Measurements from ENCODE around the gene BUD31. TPM values are rescaled to one million over a fixed set of nuclear protein-coding genes. Genes with fewer than 3 reads are reported as not detected.

The BUD31 gene
- total RNA-seq, 1 donor from 2014 or later = 123 TPM

- Mint-ChIP-seq H3K9me3 (no peaks in the 10 kb centered on the region), H3K4me3 (ENCODE audit: low read depth) (no peak overlapping the region), H3K36me3 (ENCODE audit: low read depth) (peaks cover 86% of the 10 kb centered on the region), H3K27me3 (ENCODE audit: low read depth) (no peaks in the 10 kb centered on the region), H3K27ac (no peak overlapping the region), H3K4me1 (ENCODE audit: low read depth) (peaks cover 12% of the 10 kb centered on the region)
- DNase-seq (ENCODE audit: low spot score) = no peak
- intact Hi-C loops (cut with micrococcal nuclease) = loop anchor here (5.0 kb wide), 1 partner anchor 1856 kb away; no protein-coding TSS in a partner anchor
These were observed 12.1 kb upstream of the BUD31 start for GRCh38 chr7:99396418-99397296.

- intact Hi-C loops (cut with micrococcal nuclease) = loop anchor here (5.0 kb wide), 1 partner anchor 1855 kb away; no protein-coding TSS in a partner anchor
- Mint-ChIP-seq H3K36me3 (ENCODE audit: low read depth) (peaks cover 81% of the 10 kb centered on the region), H3K27me3 (ENCODE audit: low read depth) (no peaks in the 10 kb centered on the region), H3K27ac (peak overlapping the region; percentile 19), H3K4me1 (ENCODE audit: low read depth) (peaks cover 9% of the 10 kb centered on the region), H3K4me3 (ENCODE audit: low read depth) (no peak overlapping the region), H3K9me3 (no peaks in the 10 kb centered on the region)
- no peak for DNase-seq (ENCODE audit: low spot score)
These were observed 11.3 kb upstream of the BUD31 start for GRCh38 chr7:99397297-99397983.

- Mint-ChIP-seq H3K27me3 (ENCODE audit: low read depth) (no peaks in the 10 kb centered on the region), H3K27ac (peak overlapping the region; percentile 2), H3K4me3 (ENCODE audit: low read depth) (no peak overlapping the region), H3K36me3 (ENCODE audit: low read depth) (peaks cover 79% of the 10 kb centered on the region), H3K9me3 (no peaks in the 10 kb centered on the region), H3K4me1 (ENCODE audit: low read depth) (peaks cover 5% of the 10 kb centered on the region)
- intact Hi-C loops (cut with micrococcal nuclease) = loop anchor here (5.0 kb wide), 1 partner anchor 1853 kb away; no protein-coding TSS in a partner anchor
- no peak for DNase-seq (ENCODE audit: low spot score)
These were observed 9.8 kb upstream of the BUD31 start for GRCh38 chr7:99398891-99399445.

- DNase-seq (ENCODE audit: low spot score) = no peak
- intact Hi-C loops (cut with micrococcal nuclease) = loop anchor here (5.0 kb wide), 1 partner anchor 1853 kb away; no protein-coding TSS in a partner anchor
- no peak overlapping the region for H3K4me3 Mint-ChIP-seq (ENCODE audit: low read depth)
- no peaks in the 10 kb centered on the region for H3K27me3 Mint-ChIP-seq (ENCODE audit: low read depth)
- H3K36me3 Mint-ChIP-seq (ENCODE audit: low read depth) = peaks cover 79% of the 10 kb centered on the region
- H3K4me1 Mint-ChIP-seq (ENCODE audit: low read depth) = peaks cover 5% of the 10 kb centered on the region
- no peaks in the 10 kb centered on the region for H3K9me3 Mint-ChIP-seq
- no peak overlapping the region for H3K27ac Mint-ChIP-seq
These were observed 9.2 kb upstream of the BUD31 start for GRCh38 chr7:99399597-99399996.

GRCh38 chr7:99402854-99403253 is 5.9 kb upstream of the BUD31 start:
- Mint-ChIP-seq H3K4me1 (ENCODE audit: low read depth) (peaks cover 16% of the 10 kb centered on the region), H3K36me3 (ENCODE audit: low read depth) (peaks cover 58% of the 10 kb centered on the region), H3K27me3 (ENCODE audit: low read depth) (no peaks in the 10 kb centered on the region), H3K9me3 (no peaks in the 10 kb centered on the region), H3K4me3 (ENCODE audit: low read depth) (no peak overlapping the region), H3K27ac (no peak overlapping the region)
- DNase-seq (ENCODE audit: low spot score) = no peak
- intact Hi-C loops (cut with micrococcal nuclease) = no loop called here

- DNase-seq (ENCODE audit: low spot score) = no peak
- H3K4me3 Mint-ChIP-seq (ENCODE audit: low read depth) = no peak overlapping the region
- H3K27me3 Mint-ChIP-seq (ENCODE audit: low read depth) = no peaks in the 10 kb centered on the region
- no peaks in the 10 kb centered on the region for H3K9me3 Mint-ChIP-seq
- H3K27ac Mint-ChIP-seq = no peak overlapping the region
- intact Hi-C loops (cut with micrococcal nuclease) = no loop called here
- H3K4me1 Mint-ChIP-seq (ENCODE audit: low read depth) = peaks cover 13% of the 10 kb centered on the region
- H3K36me3 Mint-ChIP-seq (ENCODE audit: low read depth) = peaks cover 50% of the 10 kb centered on the region
These were observed 5.0 kb upstream of the BUD31 start for GRCh38 chr7:99403764-99404163.

- DNase-seq (ENCODE audit: low spot score) = no peak
- intact Hi-C loops (cut with micrococcal nuclease) = no loop called here
- no peaks in the 10 kb centered on the region for H3K27me3 Mint-ChIP-seq (ENCODE audit: low read depth)
- peaks cover 13% of the 10 kb centered on the region for H3K4me1 Mint-ChIP-seq (ENCODE audit: low read depth)
- no peak overlapping the region for H3K27ac Mint-ChIP-seq
- H3K36me3 Mint-ChIP-seq (ENCODE audit: low read depth) = peaks cover 50% of the 10 kb centered on the region
- H3K9me3 Mint-ChIP-seq = no peaks in the 10 kb centered on the region
- no peak overlapping the region for H3K4me3 Mint-ChIP-seq (ENCODE audit: low read depth)
These were observed 4.4 kb upstream of the BUD31 start for GRCh38 chr7:99404235-99404976.

- no peak overlapping the region for H3K4me3 Mint-ChIP-seq (ENCODE audit: low read depth)
- peaks cover 16% of the 10 kb centered on the region for H3K4me1 Mint-ChIP-seq (ENCODE audit: low read depth)
- intact Hi-C loops (cut with micrococcal nuclease) = no loop called here
- no peak for DNase-seq (ENCODE audit: low spot score)
- peaks cover 50% of the 10 kb centered on the region for H3K36me3 Mint-ChIP-seq (ENCODE audit: low read depth)
- H3K27me3 Mint-ChIP-seq (ENCODE audit: low read depth) = no peaks in the 10 kb centered on the region
- no peaks in the 10 kb centered on the region for H3K9me3 Mint-ChIP-seq
- H3K27ac Mint-ChIP-seq = no peak overlapping the region
These were observed 3.8 kb upstream of the BUD31 start for GRCh38 chr7:99404977-99405320.

- Mint-ChIP-seq H3K27me3 (ENCODE audit: low read depth) (no peaks in the 10 kb centered on the region), H3K27ac (peak overlapping the region; percentile 21), H3K4me1 (ENCODE audit: low read depth) (peaks cover 23% of the 10 kb centered on the region), H3K4me3 (ENCODE audit: low read depth) (peak overlapping the region; percentile 30), H3K36me3 (ENCODE audit: low read depth) (peaks cover 55% of the 10 kb centered on the region), H3K9me3 (no peaks in the 10 kb centered on the region)
- intact Hi-C loops (cut with micrococcal nuclease) = no loop called here
- no peak for DNase-seq (ENCODE audit: low spot score)
These were observed 2.2 kb upstream of the BUD31 start for GRCh38 chr7:99406557-99406956.

GRCh38 chr7:99407872-99408378 is 844 bp upstream of the BUD31 start:
- Mint-ChIP-seq H3K4me3 (ENCODE audit: low read depth) (peak overlapping the region; percentile 99), H3K27me3 (ENCODE audit: low read depth) (no peaks in the 10 kb centered on the region), H3K4me1 (ENCODE audit: low read depth) (peaks cover 23% of the 10 kb centered on the region), H3K27ac (peak overlapping the region; percentile 98), H3K36me3 (ENCODE audit: low read depth) (peaks cover 62% of the 10 kb centered on the region), H3K9me3 (no peaks in the 10 kb centered on the region)
- DNase-seq (ENCODE audit: low spot score) = no peak
- intact Hi-C loops (cut with micrococcal nuclease) = loop anchor here (1.0 to 2.0 kb wide), 4 partner anchors 27 to 65 kb away; partner anchors contain the start of genes ARPC1B and ZNF789

GRCh38 chr7:99409192-99409572 is 413 bp downstream of the BUD31 start:
- Mint-ChIP-seq H3K27me3 (ENCODE audit: low read depth) (no peaks in the 10 kb centered on the region), H3K4me3 (ENCODE audit: low read depth) (peak overlapping the region; percentile 99), H3K27ac (peak overlapping the region; percentile 98), H3K4me1 (ENCODE audit: low read depth) (peaks cover 23% of the 10 kb centered on the region), H3K9me3 (no peaks in the 10 kb centered on the region), H3K36me3 (ENCODE audit: low read depth) (peaks cover 56% of the 10 kb centered on the region)
- no peak for DNase-seq (ENCODE audit: low spot score)
- intact Hi-C loops (cut with micrococcal nuclease) = loop anchor here (2.0 kb wide), 1 partner anchor 64 kb away; the partner anchor contains the start of gene ZNF789

GRCh38 chr7:99409806-99410205 is 1.0 kb downstream of the BUD31 start:
- Mint-ChIP-seq H3K4me3 (ENCODE audit: low read depth) (peak overlapping the region; percentile 99), H3K4me1 (ENCODE audit: low read depth) (peaks cover 23% of the 10 kb centered on the region), H3K9me3 (no peaks in the 10 kb centered on the region), H3K36me3 (ENCODE audit: low read depth) (peaks cover 56% of the 10 kb centered on the region), H3K27ac (no peak overlapping the region), H3K27me3 (ENCODE audit: low read depth) (no peaks in the 10 kb centered on the region)
- DNase-seq (ENCODE audit: low spot score) = no peak
- intact Hi-C loops (cut with micrococcal nuclease) = loop anchor here (2.0 kb wide), 1 partner anchor 63 kb away; the partner anchor contains the start of gene ZNF789

All from activated T-helper 2 cell treated with anti-CD3 and anti-CD28 coated beads, Interferon-gamma antibody, Interleukin-2, Interleukin-4, amounts not matched to agents 10 μg/mL and 5 μg/mL and 100 μg/mL, durations not matched to agents 14 hours and 24 hours and 36 hours (primary cell).